SK-N-SH treated with all-trans-retinoic acid at 6 μM for 48 hours (cell line): ENCODE data around the gene NHERF2.

Experiments used
- ATAC-seq: fragments of 200-7000 bp; cut with Tn5 transposase; 3 replicates; pipeline ENCODE4 v1.9.1; 2020; ENCODE audit warnings: mild to moderate bottlenecking, moderate library complexity
- BACH2 ChIP-seq: fragments of 250-450 bp; sonication (Bioruptor Pico); IDR thresholded peaks from 2 replicates; pipeline ENCODE4 v1.9.0; 2021; ENCODE audit warnings: mild to moderate bottlenecking, borderline replicate concordance
- CSDC2 ChIP-seq: fragments of 250-450 bp; sonication (Bioruptor Pico); IDR thresholded peaks from 2 replicates; pipeline ENCODE4 v1.5.0; 2020; ENCODE audit warnings: mild to moderate bottlenecking, moderate library complexity
- ESRRG ChIP-seq: fragments of 250-450 bp; sonication (Bioruptor Pico); IDR thresholded peaks from 2 replicates; pipeline ENCODE4 v1.6.1; 2021; ENCODE audit warnings: mild to moderate bottlenecking
- GLIS3 ChIP-seq: fragments of 250-450 bp; sonication (Bioruptor Pico); IDR thresholded peaks from 2 replicates; pipeline ENCODE4 v1.5.0; 2020; ENCODE audit warnings: mild to moderate bottlenecking, moderate library complexity
- ISL1 ChIP-seq: fragments of 250-450 bp; sonication (Bioruptor Pico); IDR thresholded peaks from 2 replicates; pipeline ENCODE4 v2.1.2; 2022; ENCODE audit warnings: mild to moderate bottlenecking, moderate library complexity
- PPARA ChIP-seq: fragments of 250-450 bp; sonication (Bioruptor Pico); IDR thresholded peaks from 2 replicates; pipeline ENCODE4 v1.5.0; 2020; ENCODE audit warnings: mild to moderate bottlenecking, borderline replicate concordance
- RARB ChIP-seq: fragments of 250-450 bp; sonication (Bioruptor Pico); IDR thresholded peaks from 2 replicates; pipeline ENCODE4 v1.8.0; 2021; ENCODE audit warnings: mild to moderate bottlenecking, moderate library complexity
- SNAI2 ChIP-seq: fragments of 250-450 bp; sonication (Bioruptor Pico); IDR thresholded peaks from 2 replicates; pipeline ENCODE4 v1.5.0; 2020; ENCODE audit warnings: mild to moderate bottlenecking, moderate library complexity
- TCF4 ChIP-seq: fragments of 250-450 bp; sonication (Bioruptor Pico); IDR thresholded peaks from 2 replicates; pipeline ENCODE4 v1.8.0; 2021; ENCODE audit warnings: mild to moderate bottlenecking, moderate library complexity, borderline replicate concordance
- TOX ChIP-seq: fragments of 250-450 bp; sonication (Bioruptor Pico); IDR thresholded peaks from 2 replicates; pipeline ENCODE4 v1.8.0; 2021; ENCODE audit warnings: mild to moderate bottlenecking, moderate library complexity, borderline replicate concordance
- ZFP3 ChIP-seq: fragments of 250-450 bp; sonication (Bioruptor Pico); IDR thresholded peaks from 2 replicates; pipeline ENCODE4 v1.5.0; 2020; ENCODE audit warnings: mild to moderate bottlenecking, moderate library complexity
- ZFP30 ChIP-seq: fragments of 450-650 bp; formaldehyde crosslinking; IDR thresholded peaks from 2 replicates; pipeline ENCODE4 v1.5.0; 2022; ENCODE audit warnings: mild to moderate bottlenecking, moderate library complexity
- ZNF565 ChIP-seq: fragments of 450-650 bp; formaldehyde crosslinking; conservative IDR thresholded peaks from 2 replicates; pipeline ENCODE4 v1.5.0; 2020; ENCODE audit warnings: low read depth, mild to moderate bottlenecking, moderate library complexity
- ZNF70 ChIP-seq: fragments of 450-650 bp; formaldehyde crosslinking; IDR thresholded peaks from 2 replicates; pipeline ENCODE4 v1.5.0; 2020; ENCODE audit warnings: mild to moderate bottlenecking, moderate library complexity
- TF ChIP-seq, protein P1 (sequence below): fragments of 250-450 bp; sonication (Bioruptor Pico); IDR thresholded peaks from 2 replicates; pipeline ENCODE4 v1.8.0; 2021; ENCODE audit warnings: low read depth, mild to moderate bottlenecking, moderate library complexity, borderline replicate concordance
- TF ChIP-seq, protein P2 (sequence below): fragments of 250-450 bp; sonication (Bioruptor Pico); IDR thresholded peaks from 2 replicates; pipeline ENCODE4 v1.5.0; 2020; ENCODE audit warnings: mild to moderate bottlenecking, moderate library complexity
- TF ChIP-seq, protein P3 (sequence below): fragments of 250-450 bp; sonication (Bioruptor Pico); IDR thresholded peaks from 2 replicates; pipeline ENCODE4 v1.5.1; 2020; ENCODE audit warnings: low read depth, mild to moderate bottlenecking, moderate library complexity
- TF ChIP-seq, protein P4 (sequence below): fragments of 250-450 bp; sonication (Bioruptor Pico); IDR thresholded peaks from 2 replicates; pipeline ENCODE4 v1.5.1; 2021; ENCODE audit warnings: mild to moderate bottlenecking, moderate library complexity

NHERF2 gene

DNA sequence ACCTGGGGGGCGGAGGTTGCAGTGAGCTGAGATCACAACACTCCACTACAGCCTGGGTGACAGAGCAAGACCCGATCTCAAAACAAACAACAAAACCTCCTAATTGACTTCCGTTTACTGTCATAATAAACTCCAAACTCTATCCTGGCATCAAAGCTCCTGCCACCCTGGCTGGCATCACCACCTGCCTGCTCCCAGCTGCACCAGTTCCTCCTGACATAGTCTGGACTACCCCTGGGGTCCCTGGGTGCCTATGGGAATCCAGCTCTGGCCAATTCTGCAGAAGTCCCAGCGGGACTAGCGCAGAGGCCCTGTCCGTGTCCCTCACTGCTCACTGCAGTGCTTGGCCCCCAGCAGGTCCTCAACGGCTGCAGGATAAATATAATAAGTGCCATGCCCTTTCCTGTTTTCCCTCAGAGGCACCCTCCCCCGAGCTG, 20.2 kb downstream of the NHERF2 start:
- ATAC-seq: peak; percentile 44
- TF ChIP-seq, protein P1, sequence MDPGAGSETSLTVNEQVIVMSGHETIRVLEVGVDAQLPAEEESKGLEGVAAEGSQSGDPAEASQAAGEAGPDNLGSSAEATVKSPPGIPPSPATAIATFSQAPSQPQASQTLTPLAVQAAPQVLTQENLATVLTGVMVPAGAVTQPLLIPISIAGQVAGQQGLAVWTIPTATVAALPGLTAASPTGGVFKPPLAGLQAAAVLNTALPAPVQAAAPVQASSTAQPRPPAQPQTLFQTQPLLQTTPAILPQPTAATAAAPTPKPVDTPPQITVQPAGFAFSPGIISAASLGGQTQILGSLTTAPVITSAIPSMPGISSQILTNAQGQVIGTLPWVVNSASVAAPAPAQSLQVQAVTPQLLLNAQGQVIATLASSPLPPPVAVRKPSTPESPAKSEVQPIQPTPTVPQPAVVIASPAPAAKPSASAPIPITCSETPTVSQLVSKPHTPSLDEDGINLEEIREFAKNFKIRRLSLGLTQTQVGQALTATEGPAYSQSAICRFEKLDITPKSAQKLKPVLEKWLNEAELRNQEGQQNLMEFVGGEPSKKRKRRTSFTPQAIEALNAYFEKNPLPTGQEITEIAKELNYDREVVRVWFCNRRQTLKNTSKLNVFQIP: no peak
- TF ChIP-seq TOX (CRISPR knock-in tag): no peak
- TF ChIP-seq ESRRG (CRISPR knock-in tag): no peak
- TF ChIP-seq ZNF70 (CRISPR knock-in tag): no peak
- no peak for TF ChIP-seq ZNF565 (CRISPR knock-in tag)

DNA sequence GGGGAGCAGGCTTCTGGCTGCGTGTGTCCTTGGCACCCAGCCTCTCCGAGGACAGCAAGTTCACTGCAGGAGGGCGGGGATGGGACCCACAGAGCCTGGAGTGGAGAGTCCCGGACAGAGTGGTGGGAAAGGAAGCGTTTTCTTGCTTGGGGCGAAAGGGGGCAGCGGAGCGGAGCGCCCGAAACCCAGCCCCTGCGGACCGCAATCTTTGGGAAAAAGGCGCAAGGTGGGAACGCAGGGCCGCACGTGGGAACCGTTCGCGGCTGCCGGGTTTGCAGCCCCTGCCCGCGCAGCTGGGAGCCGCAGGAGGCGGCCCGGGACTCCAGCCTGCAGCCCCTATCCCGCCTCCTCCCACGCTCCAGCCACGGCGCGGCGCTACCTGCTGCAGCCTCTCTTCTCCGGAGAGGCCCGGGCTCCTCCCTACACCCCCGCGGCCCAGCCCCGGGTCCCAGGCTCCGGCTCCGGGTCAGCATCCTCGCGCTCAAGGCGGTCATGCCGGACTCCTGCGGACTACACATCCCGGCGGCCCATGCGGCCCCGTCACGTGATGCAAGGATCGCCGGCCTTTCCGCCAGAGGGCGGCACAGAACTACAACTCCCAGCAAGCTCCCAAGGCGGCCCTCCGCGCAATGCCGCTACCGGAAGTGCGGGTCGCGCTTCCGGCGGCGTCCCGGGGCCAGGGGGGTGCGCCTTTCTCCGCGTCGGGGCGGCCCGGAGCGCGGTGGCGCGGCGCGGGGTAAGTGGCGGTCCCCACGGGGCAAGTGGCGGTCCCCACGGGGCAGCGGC, 20.8 kb downstream of the NHERF2 start, which contains the start of the genes NTHL1 and TSC2:
NTHL1 (minus strand) TSS at position 505 of the 786 bp plus-strand sequence; CDS start at position 494, 11 bp downstream.
TSC2 (plus strand) TSS at position 656 of the 786 bp plus-strand sequence. CDS start 631 bp downstream, outside the sequence.
- 0 out of 2 replicates have a peak, but pooled peaks have one; percentile 80 for TF ChIP-seq CSDC2 (CRISPR knock-in tag)
- TF ChIP-seq PPARA (CRISPR knock-in tag): no peak
- TF ChIP-seq ZFP3 (CRISPR knock-in tag): peak; percentile 88
- TF ChIP-seq, protein P2, sequence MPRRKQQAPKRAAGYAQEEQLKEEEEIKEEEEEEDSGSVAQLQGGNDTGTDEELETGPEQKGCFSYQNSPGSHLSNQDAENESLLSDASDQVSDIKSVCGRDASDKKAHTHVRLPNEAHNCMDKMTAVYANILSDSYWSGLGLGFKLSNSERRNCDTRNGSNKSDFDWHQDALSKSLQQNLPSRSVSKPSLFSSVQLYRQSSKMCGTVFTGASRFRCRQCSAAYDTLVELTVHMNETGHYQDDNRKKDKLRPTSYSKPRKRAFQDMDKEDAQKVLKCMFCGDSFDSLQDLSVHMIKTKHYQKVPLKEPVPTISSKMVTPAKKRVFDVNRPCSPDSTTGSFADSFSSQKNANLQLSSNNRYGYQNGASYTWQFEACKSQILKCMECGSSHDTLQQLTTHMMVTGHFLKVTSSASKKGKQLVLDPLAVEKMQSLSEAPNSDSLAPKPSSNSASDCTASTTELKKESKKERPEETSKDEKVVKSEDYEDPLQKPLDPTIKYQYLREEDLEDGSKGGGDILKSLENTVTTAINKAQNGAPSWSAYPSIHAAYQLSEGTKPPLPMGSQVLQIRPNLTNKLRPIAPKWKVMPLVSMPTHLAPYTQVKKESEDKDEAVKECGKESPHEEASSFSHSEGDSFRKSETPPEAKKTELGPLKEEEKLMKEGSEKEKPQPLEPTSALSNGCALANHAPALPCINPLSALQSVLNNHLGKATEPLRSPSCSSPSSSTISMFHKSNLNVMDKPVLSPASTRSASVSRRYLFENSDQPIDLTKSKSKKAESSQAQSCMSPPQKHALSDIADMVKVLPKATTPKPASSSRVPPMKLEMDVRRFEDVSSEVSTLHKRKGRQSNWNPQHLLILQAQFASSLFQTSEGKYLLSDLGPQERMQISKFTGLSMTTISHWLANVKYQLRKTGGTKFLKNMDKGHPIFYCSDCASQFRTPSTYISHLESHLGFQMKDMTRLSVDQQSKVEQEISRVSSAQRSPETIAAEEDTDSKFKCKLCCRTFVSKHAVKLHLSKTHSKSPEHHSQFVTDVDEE (CRISPR knock-in tag): 0 out of 2 replicates have a peak, but pooled peaks have one; percentile 54
- peak; percentile 33; the same call in 1 of the 2 replicates for TF ChIP-seq ZNF70 (CRISPR knock-in tag)
- TF ChIP-seq, all 23 proteins: peak for 4
- ATAC-seq: peak; percentile 97

DNA sequence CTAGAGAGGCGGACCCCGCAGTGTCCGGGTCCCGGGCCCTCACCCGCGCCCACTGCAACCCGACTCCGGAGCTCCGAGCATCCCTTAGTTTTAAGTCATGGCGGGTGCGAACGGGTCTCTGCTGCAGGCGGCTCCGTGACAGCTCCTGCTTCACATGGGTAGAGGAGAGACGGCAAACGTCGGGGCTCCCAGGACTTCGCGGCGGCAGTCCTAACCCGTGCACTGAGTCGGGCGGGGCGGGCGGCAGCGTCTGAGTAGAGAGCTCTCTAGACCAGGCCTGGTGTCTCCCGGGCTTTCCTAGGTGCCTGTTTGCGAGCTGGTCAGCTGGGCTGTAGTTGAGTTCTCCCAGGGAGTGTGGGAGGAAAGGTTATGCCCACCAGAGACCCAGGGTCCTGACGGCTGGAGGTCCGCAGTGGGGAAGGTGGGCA, 21.4 kb downstream of the NHERF2 start:
- peak; percentile 27 for ATAC-seq
- TF ChIP-seq ZFP30 (CRISPR knock-in tag): no peak
- no peak for TF ChIP-seq TOX (CRISPR knock-in tag)
- TF ChIP-seq, protein P3, sequence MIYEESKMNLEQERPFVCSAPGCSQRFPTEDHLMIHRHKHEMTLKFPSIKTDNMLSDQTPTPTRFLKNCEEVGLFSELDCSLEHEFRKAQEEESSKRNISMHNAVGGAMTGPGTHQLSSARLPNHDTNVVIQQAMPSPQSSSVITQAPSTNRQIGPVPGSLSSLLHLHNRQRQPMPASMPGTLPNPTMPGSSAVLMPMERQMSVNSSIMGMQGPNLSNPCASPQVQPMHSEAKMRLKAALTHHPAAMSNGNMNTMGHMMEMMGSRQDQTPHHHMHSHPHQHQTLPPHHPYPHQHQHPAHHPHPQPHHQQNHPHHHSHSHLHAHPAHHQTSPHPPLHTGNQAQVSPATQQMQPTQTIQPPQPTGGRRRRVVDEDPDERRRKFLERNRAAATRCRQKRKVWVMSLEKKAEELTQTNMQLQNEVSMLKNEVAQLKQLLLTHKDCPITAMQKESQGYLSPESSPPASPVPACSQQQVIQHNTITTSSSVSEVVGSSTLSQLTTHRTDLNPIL (CRISPR knock-in tag): no peak
- no peak for TF ChIP-seq TCF4
- TF ChIP-seq SNAI2: no peak
- TF ChIP-seq ESRRG (CRISPR knock-in tag): no peak
- no peak for TF ChIP-seq RARB
- TF ChIP-seq GLIS3 (CRISPR knock-in tag): no peak

DNA sequence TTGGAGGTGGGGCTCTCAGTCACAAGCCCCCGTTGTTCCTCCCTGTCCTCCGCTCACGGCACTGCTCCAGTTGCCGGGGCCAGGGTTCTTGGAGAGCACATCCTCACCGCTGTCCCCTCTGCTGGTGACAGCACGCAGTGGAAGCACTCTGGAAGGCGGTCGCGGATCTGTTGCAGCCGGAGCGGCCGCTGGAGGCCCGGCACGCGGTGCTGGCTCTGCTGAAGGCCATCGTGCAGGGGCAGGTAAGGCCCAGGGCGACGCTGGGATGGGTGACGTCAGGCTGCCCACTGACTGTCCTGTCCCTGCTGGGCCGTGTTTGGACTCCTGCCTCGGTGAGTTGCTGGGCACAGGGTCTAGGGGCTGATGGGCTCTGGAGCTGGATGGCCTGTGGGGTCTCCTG, 26.5 kb downstream of the NHERF2 start:
- TF ChIP-seq, protein P2 (CRISPR knock-in tag): no peak
- TF ChIP-seq BACH2 (CRISPR knock-in tag) (no peak), SNAI2 (no peak), ISL1 (CRISPR knock-in tag) (no peak), ZNF565 (CRISPR knock-in tag) (no peak), ZNF70 (CRISPR knock-in tag) (no peak), TCF4 (no peak), TOX (CRISPR knock-in tag) (no peak), CSDC2 (CRISPR knock-in tag) (no peak)
- TF ChIP-seq, protein P4, sequence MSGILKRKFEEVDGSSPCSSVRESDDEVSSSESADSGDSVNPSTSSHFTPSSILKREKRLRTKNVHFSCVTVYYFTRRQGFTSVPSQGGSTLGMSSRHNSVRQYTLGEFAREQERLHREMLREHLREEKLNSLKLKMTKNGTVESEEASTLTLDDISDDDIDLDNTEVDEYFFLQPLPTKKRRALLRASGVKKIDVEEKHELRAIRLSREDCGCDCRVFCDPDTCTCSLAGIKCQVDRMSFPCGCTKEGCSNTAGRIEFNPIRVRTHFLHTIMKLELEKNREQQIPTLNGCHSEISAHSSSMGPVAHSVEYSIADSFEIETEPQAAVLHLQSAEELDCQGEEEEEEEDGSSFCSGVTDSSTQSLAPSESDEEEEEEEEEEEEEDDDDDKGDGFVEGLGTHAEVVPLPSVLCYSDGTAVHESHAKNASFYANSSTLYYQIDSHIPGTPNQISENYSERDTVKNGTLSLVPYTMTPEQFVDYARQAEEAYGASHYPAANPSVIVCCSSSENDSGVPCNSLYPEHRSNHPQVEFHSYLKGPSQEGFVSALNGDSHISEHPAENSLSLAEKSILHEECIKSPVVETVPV (CRISPR knock-in tag): no peak
- TF ChIP-seq, protein P1: no peak
- no peak for ATAC-seq
